ENCODE measurements around the gene SIRT6. TPM values are rescaled to one million over a fixed set of nuclear protein-coding genes. Genes with fewer than 3 reads are reported as not detected.
A peak's percentile ranks its signal among the peaks of the same experiment; 100 is the strongest.
"Not testable (repeated sequence)": the region's sequence is repeated elsewhere in the genome, so short reads cannot be mapped to it uniquely, and the experiment has no call there.

Gene SIRT6
- 10 to 100 TPM; 16.0 to 24.1 (median 19.9) TPM for total RNA-seq

- peaks cover 15 to 30% (median 25%) of the 10 kb centered on the region in 4 donors for H3K4me1 ChIP-seq
- H3K27me3 ChIP-seq = peaks cover 0 to 18% (median 0%) of the 10 kb centered on the region in 4 donors
- peaks cover 0 to 37% (median 29%) of the 10 kb centered on the region in 4 donors for H3K36me3 ChIP-seq
- peak; percentile 98 for DNase-seq (ENCODE audit: extremely low spot score)
- under 1% methylated on average over 31 of the region's 58 CpGs for WGBS
- intact Hi-C loops (cut with DNase I) = no loop called here
- TF ChIP-seq CTCF (IDR thresholded peaks at IDR 0.05) (peak in 1 of 3 experiments; percentile 38), POLR2AphosphoS5 (IDR thresholded peaks at IDR 0.05) (peak; percentile 93 to 99), EP300 (IDR thresholded peaks at IDR 0.05) (no peak), POLR2A (IDR thresholded peaks at IDR 0.05; ENCODE audit: low read depth) (peak; percentile 29)
- H3K27ac ChIP-seq (replicated peaks in 1 of 4) = peak within 1 kb of the TSS; percentile 74 to 81 (median 79)
- no peaks in the 10 kb centered on the region for H3K9me3 ChIP-seq
- H3K4me3 ChIP-seq = peak within 1 kb of the TSS; percentile 75 to 84 (median 78)
These were observed at the start of gene SIRT6, which contains the start of gene ANKRD24 for GRCh38 chr19:4182084-4182810. Gene SIRT6 (minus strand): TSS chr19:4182563. CDS start chr19:4182539, 24 bp downstream. Gene ANKRD24 (plus strand): TSS chr19:4182689. CDS start chr19:4186426, 3,737 bp downstream.

GRCh38 chr19:4232139-4232538 is 49.8 kb upstream of the SIRT6 start:
- H3K27ac ChIP-seq (replicated peaks in 1 of 4); DNase-seq (ENCODE audit: extremely low spot score); H3K4me3 ChIP-seq; H3K4me1 ChIP-seq; intact Hi-C loops (cut with DNase I); H3K9me3 ChIP-seq; H3K36me3 ChIP-seq: not testable (repeated sequence)
- 75% methylated on average over 5 of the region's 5 CpGs for WGBS
- peaks cover 0 to 98% (median 13%) of the 10 kb centered on the region in 4 donors for H3K27me3 ChIP-seq

GRCh38 chr19:4231521-4231920 is 49.2 kb upstream of the SIRT6 start:
- H3K36me3 ChIP-seq; H3K4me3 ChIP-seq; H3K4me1 ChIP-seq; intact Hi-C loops (cut with DNase I); H3K9me3 ChIP-seq; DNase-seq (ENCODE audit: extremely low spot score); H3K27ac ChIP-seq (replicated peaks in 1 of 4): not testable (repeated sequence)
- H3K27me3 ChIP-seq = peaks cover 0 to 98% (median 13%) of the 10 kb centered on the region in 4 donors
- 84% methylated on average over 6 of the region's 6 CpGs for WGBS

- intact Hi-C loops (cut with DNase I); H3K27ac ChIP-seq (replicated peaks in 1 of 4): not testable (repeated sequence)
- WGBS = 89% methylated on average over 6 of the region's 6 CpGs
These were observed 47.9 kb upstream of the SIRT6 start for GRCh38 chr19:4230237-4230636.

GRCh38 chr19:4229179-4229931 is 47.0 kb upstream of the SIRT6 start, which contains the start of gene EBI3:
Gene EBI3 (plus strand): TSS chr19:4229523. CDS start chr19:4229551, 28 bp downstream.
- peaks cover 0 to 86% (median 13%) of the 10 kb centered on the region in 4 donors for H3K27me3 ChIP-seq
- WGBS = 20% methylated on average over 15 of the region's 19 CpGs
- H3K4me3 ChIP-seq = peak within 1 kb of the TSS in 1 of 4 donors; percentile 23
- DNase-seq (ENCODE audit: extremely low spot score) = no peak
- H3K4me1 ChIP-seq = peaks cover 0 to 7% (median 5%) of the 10 kb centered on the region in 4 donors
- TF ChIP-seq POLR2AphosphoS5 (IDR thresholded peaks at IDR 0.05) (no peak), EP300 (IDR thresholded peaks at IDR 0.05) (no peak), POLR2A (IDR thresholded peaks at IDR 0.05; ENCODE audit: low read depth) (no peak), CTCF (IDR thresholded peaks at IDR 0.05) (no peak)
- H3K27ac ChIP-seq (replicated peaks in 1 of 4) = no peak within 1 kb of the TSS
- intact Hi-C loops (cut with DNase I) = no loop called here
- no peaks in the 10 kb centered on the region for H3K36me3 ChIP-seq
- H3K9me3 ChIP-seq = no peaks in the 10 kb centered on the region

More at GRCh38 chr19:4230237-4230636, 47.9 kb upstream of the SIRT6 start:
- not testable (repeated sequence) for H3K9me3 ChIP-seq; H3K4me1 ChIP-seq; H3K4me3 ChIP-seq; DNase-seq (ENCODE audit: extremely low spot score); H3K36me3 ChIP-seq
- H3K27me3 ChIP-seq = peaks cover 0 to 93% (median 13%) of the 10 kb centered on the region in 4 donors

- no peak for TF ChIP-seq CTCF (IDR thresholded peaks at IDR 0.05)
- TF ChIP-seq POLR2A (IDR thresholded peaks at IDR 0.05; ENCODE audit: low read depth) = no peak
- no peak for TF ChIP-seq POLR2AphosphoS5 (IDR thresholded peaks at IDR 0.05)
- no peak for TF ChIP-seq EP300 (IDR thresholded peaks at IDR 0.05)
These were observed 46.4 kb upstream of the SIRT6 start for GRCh38 chr19:4228765-4229178.

More at GRCh38 chr19:4228765-4229178, 46.4 kb upstream of the SIRT6 start:
- 76% methylated on average over 2 of the region's 2 CpGs for WGBS
- Histone ChIP-seq H3K4me1 (peaks cover 0 to 7% (median 5%) of the 10 kb centered on the region in 4 donors), H3K36me3 (no peaks in the 10 kb centered on the region), H3K27me3 (peaks cover 0 to 80% (median 13%) of the 10 kb centered on the region in 4 donors), H3K27ac (replicated peaks in 1 of 4) (no peak overlapping the region), H3K4me3 (no peak overlapping the region), H3K9me3 (no peaks in the 10 kb centered on the region)
- DNase-seq (ENCODE audit: extremely low spot score) = no peak
- intact Hi-C loops (cut with DNase I) = no loop called here

All from esophagus muscularis mucosa (tissue), 4 donors.